HG02981 (cell line): ENCODE measurements around the gene TCEA3.

ENCODE experiments used
- ATAC-seq: cut with Tn5 transposase; IDR thresholded peaks from one replicate; pipeline ENCODE4 v1.9.1; 2021; ENCODE audit warnings: mild to moderate bottlenecking, moderate library complexity; ENCODE audit not compliant: unreplicated experiment

TCEA3 gene

DNA sequence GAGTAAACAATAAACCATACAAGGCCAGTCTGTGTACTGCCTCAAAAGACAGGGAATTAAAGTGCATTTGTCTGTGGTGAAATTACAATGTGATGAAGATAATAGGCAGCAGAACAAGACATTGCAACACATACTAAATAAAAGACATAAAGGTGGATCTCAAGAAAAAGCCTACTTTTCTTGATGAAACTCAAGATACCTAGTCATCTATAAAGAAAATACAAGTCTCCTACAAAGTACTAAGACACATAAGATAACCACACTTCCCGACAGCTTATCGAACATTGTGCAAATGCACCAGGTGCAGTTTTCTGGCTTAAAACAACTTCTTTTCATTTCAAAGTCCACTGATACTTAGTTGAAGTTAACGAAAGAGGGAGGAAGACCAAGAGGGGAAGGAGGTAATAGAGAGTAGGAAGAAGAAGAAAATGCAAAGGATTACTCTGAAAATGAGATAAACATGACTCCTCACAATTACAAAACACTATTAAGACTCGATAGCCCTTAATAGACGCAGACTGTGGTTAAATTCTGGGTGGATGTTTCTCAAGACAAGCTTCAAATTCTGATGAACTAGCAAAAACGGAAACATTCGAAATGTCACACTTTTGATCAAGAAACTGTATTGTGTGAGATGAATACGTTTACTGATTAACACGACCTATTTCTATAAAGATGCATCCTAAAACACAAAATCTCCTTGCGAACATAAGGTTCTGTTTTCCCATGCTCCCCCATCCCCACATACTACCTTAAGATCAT lies 82.4 kb downstream of the TCEA3 start:
- no peak for ATAC-seq

DNA sequence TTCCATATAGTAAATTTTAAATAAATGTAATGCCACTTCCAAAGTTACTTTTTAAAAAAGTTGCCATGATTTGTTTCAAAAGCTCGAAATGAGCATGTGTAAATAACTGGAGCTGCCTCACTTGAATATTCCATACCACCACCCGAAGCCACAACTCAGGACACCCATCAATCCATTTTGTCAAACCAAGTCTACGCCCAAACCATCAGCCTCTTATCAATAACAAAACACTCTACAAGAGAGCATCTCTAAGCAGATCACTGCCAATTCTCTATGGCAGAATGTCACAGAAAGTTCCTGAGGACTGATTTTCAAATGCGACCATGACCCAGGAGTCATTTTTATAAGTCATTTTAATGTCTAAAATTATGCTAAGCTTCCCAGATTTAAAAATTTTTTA lies 84.9 kb downstream of the TCEA3 start:
- no peak for ATAC-seq

- ATAC-seq: no peak
These were observed 86.7 kb downstream of the TCEA3 start for GRCh38 chr1:23337869-23338268.

GRCh38 chr1:23331713-23332112 lies 92.8 kb downstream of the TCEA3 start:
- no peak for ATAC-seq
